Cerebellar cortex (tissue), 1 donor: ENCODE measurements around the gene KAT7.
A peak's percentile ranks its signal among the peaks of the same experiment; 100 is the strongest.

ENCODE experiments used
- DNase-seq: peaks from one replicate; pipeline ENCODE4 v3.0.0-alpha.2; 2015; ENCODE audit warnings: low spot score

The KAT7 gene

DNA sequence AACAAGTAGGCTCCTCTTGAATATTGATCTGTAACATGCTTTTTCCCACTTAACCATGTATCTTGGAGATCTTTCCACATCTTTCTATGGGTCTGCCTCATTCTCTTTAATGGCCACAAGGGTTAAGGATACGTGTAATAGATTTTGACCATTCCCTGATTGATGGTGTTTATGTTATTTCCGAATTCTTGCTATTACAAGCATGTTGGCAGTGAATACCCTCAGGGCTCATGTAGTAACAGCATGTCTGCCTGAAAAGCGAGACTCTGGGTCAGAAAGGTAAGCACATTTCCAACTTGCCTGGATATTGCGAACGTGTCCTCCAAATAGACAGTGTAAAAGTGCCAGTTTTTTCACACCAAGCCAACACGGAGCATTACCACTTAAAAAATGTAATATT, 54.4 kb downstream of the KAT7 start:
- DNase-seq, result no peak

DNA sequence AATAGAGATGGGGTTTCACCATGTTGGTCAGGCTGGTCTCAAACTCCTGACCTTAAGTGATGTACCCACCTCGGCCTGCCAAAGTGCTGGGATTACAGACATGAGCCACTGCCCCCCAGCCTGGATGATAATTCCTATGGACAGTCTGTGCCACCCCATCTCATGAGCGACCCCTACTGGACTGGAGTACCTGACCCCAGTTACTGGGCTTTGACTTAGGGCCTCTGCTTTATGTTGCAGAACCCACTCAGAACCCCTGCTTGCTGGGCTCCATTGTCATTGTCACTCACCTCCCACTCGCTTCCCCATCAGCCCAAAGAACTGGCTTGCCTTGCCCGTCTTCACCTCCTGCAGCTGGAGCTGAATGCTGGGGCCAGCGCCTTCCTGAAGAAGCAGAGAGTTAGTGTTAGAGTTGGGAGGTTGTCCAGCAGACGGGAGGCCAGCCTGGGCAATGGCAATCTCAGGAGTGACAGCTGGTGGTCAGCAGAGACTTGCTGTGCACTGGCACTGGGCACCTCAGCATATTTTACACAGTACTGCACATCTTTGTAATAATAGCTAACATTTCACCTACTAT, 55.4 kb downstream of the KAT7 start:
- no peak for DNase-seq

DNA sequence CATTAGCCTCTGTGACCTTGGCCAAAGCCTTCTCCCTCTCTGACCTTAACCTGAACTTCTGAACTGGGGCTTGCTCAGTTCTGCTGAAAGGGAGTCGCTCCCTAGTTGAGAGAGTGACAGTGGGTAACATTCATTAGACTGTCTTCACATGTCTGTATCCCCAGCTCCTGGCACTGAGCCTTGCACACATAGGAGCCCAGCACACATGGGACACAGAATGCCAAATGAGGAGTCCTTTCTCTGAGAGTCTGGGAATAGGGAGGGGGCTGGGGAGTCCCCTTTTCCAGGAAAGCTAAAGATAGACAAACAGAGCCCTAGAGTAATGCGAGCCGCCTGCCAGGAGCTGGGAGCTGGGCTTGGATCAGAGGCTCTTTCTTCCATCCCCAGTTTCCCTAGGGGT, 56.8 kb downstream of the KAT7 start:
- no peak for DNase-seq

DNA sequence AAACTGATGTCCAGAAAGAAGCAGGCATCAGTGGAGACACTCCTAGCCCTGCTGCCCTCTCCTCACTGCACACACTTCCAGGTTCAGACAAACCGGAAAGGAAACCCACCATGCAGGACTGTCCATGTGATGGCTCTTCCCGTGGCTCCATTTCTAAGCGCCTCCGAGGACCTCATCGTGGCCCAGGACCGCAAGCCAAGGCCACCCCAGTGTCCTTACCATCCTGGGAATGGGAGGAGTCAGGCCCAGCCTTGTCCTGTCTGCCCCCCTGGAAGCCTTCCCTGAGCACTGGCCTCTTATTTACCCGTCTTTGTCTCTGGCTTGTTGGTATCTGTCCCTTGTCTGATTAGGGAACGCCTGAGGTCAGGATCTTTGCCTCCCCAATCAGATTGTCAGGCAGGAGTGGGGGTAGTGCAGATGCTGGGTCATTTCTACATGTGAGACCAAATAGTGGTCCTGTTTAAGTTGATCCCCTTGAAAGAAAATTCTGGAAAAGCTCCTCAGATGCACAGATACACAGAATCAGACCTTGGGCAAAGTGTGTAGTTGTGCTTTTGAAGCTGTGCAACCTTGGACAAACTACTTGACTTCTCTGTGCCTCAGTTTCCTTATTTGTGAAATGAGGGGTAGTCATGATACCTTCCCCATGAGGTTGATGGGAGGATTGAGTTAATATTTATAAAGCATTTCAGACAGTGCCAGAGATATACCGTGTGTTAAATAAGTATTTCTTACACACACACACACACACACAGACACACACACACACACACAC, 58.6 kb downstream of the KAT7 start:
- no peak for DNase-seq

DNA sequence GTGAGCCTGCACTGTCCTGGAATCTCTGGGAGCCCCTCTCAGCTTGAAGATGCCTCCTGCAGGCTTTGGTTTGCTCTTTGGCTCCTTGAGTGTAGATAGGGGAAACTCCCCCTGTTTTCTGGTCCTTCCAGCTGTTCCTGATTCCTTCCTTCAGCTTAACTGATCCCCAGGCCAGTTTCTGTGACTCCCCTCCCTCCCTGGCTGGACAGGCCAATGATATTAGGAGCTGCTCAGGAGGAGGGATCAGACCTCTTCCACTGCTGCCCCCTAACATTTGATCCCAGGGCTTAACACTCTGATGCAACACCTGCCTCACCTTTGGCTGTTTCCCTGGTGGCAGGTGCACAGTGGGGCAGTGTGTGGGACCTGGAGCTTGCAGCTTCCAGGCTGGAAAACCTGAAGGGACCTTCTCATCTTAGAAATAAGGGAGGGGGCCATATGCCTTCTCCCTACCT, 59.6 kb downstream of the KAT7 start, which contains the start of gene TAC4:
TSS of gene TAC4 (minus strand) at position 51 of the 455 bp plus-strand sequence. CDS start 52 bp downstream, outside the sequence.
- no peak for DNase-seq

DNA sequence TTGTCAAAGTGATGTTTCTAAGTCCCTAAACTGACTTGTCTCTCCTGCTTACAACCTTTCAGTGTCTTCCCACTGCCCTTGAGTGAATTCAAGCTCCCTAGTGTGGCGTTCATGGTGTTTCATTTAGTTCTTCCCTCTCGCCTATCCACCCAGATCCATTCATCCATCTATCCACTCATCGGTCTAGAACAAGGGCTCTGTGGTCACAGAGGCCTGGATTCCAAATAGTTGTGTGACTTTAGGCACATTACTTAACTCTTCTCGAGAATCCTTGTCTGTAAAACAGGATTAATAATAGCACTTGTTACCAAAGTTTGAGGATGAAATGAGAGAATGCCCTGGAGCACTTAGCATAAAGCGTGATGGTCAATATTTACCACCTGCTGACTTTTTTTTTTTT, 60.3 kb downstream of the KAT7 start:
- no peak for DNase-seq

DNA sequence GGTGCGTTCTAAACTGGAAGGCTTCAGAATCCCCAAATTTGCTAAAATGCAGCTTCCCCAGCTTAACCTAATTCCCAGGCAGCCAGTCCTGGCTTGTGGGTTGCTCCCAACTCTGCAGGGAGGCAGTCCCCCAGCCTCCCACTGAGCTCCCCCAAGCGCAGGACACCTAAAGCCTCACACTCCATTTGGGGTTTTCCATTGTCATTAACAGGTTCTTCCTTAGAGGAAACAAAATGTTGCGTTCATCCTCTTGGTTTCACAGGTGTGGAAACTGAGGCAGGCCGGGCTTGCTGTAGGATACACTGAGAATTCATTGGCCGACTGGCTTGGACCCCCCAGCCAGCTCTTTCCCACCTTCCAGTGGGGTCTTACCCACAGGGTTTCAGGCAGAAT, 61.7 kb downstream of the KAT7 start:
- no peak for DNase-seq

DNA sequence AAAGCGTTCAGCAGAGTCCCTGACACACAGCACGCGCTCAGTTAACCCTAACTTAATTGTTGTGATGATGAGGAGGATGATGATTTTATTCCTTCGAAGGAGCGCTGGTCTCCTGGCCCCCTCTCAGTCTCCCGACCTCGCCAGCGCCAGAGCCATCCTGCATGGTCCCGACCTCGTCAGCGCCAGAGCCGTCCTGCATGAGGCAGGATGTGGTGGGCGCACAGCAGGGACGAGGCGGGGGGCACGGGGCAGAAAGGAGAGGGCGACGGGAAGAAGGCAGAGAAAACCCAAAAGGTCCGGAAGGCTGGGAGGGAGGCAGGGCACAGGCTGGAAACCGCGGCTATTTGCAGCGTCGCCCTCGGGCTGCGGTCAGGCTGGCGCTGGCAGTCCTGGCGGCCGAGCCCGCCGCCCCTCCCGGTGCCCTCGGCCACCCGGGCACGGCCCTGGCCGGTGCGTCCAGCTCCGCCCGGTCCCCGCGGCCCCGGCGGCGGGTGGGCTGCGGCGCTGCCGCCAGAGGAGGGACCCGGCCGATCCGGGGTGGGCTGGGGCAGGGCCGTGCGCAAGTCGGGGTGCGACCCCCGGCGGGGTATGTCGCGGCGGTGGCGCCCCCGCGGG, 62.4 kb downstream of the KAT7 start:
- no peak for DNase-seq

DNA sequence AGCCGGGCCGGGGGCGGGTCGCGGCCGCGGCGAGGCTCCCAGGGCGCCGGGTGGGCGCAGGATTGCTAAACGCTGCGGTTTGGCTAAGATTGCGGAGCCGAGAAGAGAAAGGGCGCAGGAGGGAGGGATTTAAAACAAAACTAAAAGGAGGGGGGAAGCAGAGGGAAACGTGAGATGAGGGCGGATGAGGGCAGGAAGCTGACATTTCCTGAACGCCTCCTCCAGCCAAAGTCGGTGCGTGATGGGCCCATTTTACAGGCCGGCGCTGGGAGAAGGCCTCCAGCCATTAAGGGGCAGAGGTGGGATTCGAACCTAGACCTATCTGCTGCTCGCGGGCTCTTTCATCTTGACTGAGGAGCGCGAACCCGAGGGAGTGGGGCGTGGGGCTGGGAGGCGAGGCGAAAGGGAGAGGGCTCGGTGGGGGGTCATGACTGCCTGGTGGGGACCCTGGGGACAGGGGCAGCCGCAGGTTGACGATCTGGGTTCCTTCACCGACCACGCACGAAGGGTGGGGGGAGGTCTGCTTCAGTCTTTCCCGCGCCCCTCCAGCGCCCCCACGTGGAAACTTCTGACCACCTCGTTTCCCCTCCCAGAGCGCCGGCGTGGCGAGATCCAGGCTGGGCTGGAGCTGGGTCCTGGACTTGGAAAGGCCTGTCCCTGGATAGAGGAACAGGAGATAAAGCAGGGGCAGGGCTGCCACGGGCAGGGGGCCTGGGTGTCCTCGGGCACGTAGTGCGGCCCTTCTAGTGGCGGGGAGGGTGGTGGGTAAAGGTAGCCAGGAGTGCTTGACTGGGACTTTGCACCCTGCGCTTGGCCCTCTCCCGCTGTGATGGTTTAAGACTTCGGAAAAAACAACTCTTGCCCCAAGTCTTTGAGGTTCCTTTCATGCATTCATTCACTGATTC, 63.2 kb downstream of the KAT7 start:
- DNase-seq, result peak; percentile 48

DNA sequence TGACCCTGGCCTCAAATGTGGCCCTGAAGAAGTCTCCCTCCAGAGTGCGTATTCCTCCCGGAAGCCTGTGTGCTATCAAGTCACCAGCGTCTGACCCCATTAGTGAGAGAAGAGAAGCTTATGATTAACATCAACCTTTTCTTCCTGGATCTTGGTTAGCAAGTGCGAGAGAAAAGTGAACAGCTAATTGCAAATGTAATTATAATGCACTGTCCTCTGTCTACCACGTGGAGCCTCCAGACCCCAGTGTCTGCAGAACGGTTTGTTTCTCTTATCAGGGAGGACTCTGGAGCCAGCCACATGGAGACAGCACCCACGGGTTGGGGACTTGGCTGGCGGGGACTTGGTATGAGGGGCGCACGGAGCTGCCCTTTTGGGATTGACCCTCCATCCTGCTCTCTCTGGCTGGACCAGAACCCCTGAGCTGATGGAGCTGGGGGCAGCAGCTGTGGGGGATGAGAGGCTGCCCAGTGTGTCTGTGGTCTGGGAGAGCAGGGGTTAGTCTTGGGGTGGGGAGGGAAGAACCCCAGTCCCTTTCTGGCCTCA, 65.1 kb downstream of the KAT7 start:
- DNase-seq, result no peak

DNA sequence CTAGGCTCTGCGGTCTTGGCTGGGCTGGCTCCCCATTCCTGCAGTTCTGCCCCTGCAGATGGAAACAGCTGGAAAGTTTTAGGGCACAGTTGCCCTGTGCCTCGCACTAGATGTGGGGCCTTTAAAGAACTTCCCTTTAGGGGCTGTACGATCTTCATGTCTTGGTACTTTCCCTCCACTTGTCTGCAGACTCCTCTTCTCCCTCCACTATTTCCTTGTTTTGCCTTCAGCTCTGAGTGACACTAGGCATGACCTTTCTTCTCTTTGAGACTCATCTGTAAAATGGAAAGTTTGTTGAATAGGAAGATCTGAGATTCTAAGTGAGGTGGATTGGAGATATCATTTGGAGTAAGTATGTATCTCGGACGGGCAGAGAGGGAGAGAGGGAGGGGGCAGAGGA, 65.6 kb downstream of the KAT7 start:
- no peak for DNase-seq

DNA sequence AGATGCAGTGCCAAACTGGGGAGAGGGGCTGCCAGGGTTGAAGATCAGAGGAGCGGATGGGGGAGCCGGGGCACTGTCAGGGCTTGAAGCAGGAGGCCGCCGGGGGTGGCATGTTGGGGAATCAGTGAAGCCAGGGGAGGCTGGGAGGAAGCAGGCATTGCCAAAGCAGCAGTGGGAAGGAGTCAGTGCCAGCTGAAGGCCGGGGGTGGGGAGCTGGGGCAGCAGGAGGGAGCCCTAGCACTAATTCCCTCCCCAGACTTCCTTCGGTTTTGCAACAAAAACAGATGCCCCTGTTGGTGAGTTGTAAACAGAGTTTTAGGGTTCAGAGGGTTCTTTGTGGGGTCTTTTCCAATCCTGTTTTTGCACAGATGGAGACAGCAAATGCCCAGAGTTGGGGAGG, 70.3 kb downstream of the KAT7 start:
- peak; percentile 68 for DNase-seq

DNA sequence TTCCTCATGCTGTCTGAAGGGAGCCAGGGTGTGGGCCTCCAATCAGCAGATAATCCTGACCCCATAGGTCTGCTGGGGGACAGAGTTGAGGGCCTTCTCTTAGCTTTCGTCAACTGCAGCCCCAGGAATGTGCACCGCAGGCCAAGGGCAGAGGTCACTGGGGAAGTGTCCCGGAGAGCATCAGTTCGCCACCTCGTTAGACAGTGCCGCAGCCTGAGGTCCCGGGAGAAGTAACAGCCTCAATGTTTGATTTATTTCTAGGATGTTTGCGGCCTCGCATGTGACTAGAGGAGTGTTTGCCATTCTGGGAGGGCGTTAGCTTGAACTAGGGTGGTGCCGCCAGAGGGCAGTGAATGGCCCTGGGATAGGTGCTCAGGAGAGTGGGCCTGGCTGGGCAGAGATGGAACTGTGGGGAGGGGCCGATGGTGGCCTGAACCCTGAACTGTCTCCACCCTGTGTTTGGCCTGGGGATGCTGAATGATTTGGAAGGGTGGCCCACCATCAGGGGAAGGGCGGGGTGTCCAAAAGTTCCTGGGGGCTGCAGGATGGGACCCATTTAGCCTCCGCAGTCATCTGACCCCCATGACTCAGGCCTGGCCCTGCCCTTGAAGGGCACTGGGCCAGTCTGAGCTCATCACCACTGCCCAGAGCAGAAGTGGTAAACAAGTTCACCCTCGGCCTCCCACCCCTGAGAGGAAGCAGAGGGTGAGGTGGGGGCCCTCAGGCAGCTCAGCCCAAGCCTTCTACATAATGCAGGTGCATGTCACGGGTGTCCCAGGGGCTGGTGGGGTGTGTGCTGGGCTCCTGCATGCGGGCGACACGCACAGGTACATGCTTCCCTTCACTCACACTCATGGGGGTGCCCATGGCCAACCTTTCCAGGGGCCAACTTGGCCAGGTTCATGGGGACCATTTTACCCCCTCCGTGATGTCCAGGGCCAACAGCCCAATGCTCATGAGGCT, 71.8 kb downstream of the KAT7 start:
- DNase-seq, result no peak

DNA sequence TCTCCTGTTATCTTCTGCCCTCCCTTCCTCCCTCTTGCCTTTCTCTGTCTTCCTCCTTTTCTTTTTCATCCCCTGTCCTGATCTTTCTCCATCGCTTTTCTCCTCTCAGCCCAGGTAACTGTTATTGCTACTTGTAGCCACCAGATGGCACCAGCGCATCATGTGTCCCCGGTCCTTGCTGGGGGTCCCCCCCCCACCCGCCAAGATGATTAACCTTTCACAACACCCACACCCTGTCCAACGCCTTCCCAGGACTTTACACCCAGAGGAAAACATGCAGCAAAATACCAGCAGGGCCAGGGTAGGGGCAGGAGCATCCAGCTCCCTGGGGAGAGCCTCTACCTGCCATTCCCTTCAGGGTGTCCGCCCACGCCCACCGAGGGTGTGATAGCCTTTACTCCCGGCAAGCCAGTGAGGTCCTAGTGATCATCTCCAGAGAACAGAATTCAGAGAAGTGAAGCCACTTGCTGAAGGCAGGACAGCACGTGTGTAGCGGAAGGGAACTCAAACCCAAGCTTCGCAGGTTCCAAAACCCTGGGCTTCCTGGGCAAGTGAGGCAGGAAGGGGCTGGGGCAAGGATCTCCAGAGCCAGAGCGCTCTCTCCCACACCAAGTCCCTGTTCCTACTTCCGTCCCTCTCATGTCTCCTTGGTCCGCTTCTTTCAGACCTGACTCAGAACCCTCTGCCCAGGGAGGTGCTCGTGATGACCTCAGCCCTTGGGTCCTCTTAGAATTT, 72.8 kb downstream of the KAT7 start:
- peak; percentile 76 for DNase-seq

DNA sequence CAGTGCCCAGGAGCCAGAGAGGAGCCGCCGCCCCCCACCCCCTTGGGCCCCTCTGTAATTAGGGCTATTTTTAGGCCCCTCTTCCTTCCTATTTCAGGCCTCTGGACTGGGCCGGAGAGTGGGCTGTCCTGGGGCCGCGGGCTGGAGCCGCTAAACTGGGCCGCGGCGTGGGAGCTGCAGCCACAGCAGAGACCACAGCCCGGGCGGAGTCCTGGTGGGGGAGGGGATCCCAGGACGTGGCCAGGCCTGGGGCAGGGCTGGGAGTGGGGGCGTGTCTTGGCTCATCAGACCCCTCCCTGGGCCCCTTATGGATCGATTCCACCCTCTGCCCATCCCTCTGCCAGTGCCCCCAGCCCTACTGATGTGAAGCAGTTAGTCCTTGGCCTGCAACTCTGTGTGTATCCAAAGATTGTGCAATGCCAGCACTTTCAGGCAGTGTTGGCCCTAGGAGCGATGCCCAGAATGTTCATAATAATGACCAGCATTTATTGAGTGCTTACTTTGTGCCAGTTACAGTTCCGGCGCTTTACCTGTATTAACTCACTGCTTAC, 74.4 kb downstream of the KAT7 start:
- DNase-seq, result no peak

DNA sequence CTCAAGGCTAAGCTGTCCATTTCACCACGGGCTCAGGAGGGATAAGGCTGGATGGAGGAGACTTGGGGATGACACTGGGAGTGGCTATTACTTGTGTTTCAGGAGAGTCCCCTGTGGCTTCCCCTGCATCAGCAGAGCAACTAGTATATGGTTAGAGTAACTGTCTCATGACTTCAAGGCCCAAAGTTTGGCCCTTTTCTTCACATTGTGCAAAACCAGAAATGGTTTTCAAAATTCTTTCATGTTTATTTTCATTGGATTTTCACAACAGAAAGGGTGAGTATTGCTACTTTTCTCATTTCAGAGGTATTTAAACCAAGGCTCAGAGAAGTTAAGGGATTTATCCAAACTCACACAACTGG, 77.5 kb downstream of the KAT7 start:
- no peak for DNase-seq

DNA sequence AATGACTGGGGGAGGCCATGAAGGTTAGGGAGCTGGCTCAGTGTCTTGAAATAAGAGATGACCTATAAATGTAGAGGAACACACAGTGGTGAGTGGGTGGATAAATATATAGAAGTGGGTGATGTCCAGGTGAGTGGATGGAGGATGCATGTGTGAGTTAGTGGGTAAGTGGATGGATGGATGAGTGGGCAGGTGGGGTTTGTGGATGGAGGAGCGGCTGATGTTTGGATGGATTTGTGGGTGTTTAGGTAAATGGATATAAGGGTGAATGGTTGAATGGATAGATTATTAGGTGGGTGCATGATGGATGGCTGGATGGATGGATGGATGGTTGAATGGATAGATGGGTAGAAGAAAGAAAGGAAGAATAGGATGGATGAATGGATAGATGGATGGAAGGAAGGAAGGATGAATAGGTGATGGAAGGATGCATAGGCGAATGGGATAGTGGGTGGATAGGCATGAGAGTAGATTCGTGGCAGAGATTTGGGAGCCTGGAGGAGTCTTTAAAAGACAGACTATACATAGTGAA, 78.5 kb downstream of the KAT7 start:
- no peak for DNase-seq

DNA sequence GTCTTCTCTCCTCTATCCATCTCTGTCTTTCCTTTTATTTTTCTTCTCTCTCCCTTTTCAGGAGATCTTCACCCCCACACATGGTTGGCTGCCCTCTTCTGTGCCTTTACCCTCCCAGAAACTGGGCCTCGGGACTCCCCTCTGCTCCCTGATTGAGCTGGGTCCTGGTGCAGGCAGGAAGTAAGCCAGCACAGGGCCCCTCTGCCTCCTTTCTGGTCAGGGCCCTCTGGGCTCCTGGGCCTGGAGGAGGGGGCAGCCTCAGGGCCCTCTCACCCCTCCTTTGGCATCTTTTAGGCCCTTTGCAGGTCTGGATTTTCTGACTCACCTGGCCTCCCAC, 80.5 kb downstream of the KAT7 start:
- no peak for DNase-seq

DNA sequence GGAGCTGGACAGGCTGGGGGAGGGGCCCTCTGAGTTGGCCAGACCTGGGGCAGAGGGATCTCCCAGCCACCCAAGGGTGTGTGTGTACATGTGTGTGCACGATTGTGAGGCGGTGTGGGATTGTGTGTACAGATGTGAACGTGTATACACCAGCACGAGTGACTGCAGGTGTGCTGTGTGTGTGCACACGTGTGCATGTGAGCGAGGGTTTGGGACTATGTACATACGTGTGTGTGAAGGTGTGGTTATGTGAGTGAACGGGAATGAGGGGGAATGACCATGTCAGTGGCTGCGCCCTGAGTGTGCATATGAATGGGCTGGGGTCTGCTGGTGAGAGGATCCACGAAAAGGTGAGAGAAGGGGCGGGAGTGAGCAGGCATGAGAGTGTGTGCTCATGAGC, 81.8 kb downstream of the KAT7 start:
- no peak for DNase-seq

DNA sequence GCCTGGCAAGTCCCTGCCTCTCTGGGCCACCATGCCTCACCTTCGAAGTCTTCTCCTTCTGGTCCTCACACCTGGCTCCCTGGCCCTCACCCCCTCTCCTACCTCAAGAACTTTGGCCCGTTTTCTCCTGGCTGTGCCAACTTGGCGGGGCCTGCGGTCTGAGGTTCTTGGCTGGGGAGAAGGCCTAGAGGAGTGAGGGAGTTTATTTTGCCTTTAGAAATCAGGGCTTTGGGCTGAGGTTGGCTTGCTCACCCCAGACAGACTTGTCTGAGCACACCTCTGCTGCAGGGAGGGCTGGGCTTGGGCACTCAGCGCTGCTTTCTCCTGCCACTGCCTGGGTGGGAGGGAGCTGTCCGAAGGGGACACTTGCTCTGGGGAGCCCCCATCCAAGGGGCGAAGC, 82.7 kb downstream of the KAT7 start:
- DNase-seq, result no peak
